IMR-90 (cell line): ENCODE results near the gene ABL1. TPM values are rescaled to one million over a fixed set of nuclear protein-coding genes. Genes with fewer than 3 reads are reported as not detected.

Experiments
- ATAC-seq: fragments of 200-7000 bp; cut with Tn5 transposase; 2 replicates; pipeline ENCODE4 v1.9.1; 2020; ENCODE audit warnings: low read depth, mild to moderate bottlenecking, moderate library complexity
- BruUV-seq: library from RNA; stranded (reverse); fragments of 400-500 nt; replicated peaks from 2 replicates; lab custom pipeline; 2021; lab: Mats Ljungman, UMichigan
- CTCF ChIA-PET: fragments of 300-600 bp; formaldehyde crosslinking; extraction: SDS; loops from one replicate; lab custom pipeline; 2021; ENCODE audit warnings: antibody characterized with exemption; lab: Yijun Ruan, JAX
- POLR2A ChIA-PET: fragments of 300-600 bp; sonication (Branson Sonifier 250); formaldehyde crosslinking; loops from one replicate; lab custom pipeline; 2022; ENCODE audit warnings: antibody characterized with exemption; ENCODE audit not compliant: unreplicated experiment; lab: Charles Lee
- DNase-seq: peaks from one replicate; pipeline ENCODE4 v3.0.0; 2013
- H2AFZ ChIP-seq: replicated peaks from 2 replicates; pipeline ENCODE3; 2013; ENCODE audit warnings: low read length, mild to moderate bottlenecking; ENCODE audit not compliant: poor library complexity
- H2AK5ac ChIP-seq: 2 replicates; pipeline ENCODE4 v1.6.1; 2013; ENCODE audit warnings: low read depth, low read length, inconsistent platforms
- H2AK9ac ChIP-seq: replicated peaks from 2 replicates; pipeline ENCODE3; 2013; ENCODE audit warnings: mild to moderate bottlenecking, low read depth, low read length, moderate library complexity; ENCODE audit not compliant: poor library complexity
- H2BK120ac ChIP-seq: 2 replicates; pipeline ENCODE4 v1.6.1; 2013; ENCODE audit warnings: low read depth, low read length, inconsistent platforms
- H2BK15ac ChIP-seq: 3 replicates; pipeline ENCODE4 v1.6.1; 2013; ENCODE audit warnings: low read depth, low read length, inconsistent platforms
- H2BK20ac ChIP-seq: 2 replicates; pipeline ENCODE4 v1.6.1; 2013; ENCODE audit warnings: low read depth, mild to moderate bottlenecking, inconsistent platforms, low read length, moderate library complexity
- H2BK5ac ChIP-seq: 2 replicates; pipeline ENCODE4 v1.6.1; 2013; ENCODE audit warnings: mild to moderate bottlenecking, low read depth, low read length, inconsistent platforms; ENCODE audit not compliant: poor library complexity, severe bottlenecking
- H3K14ac ChIP-seq: replicated peaks from 2 replicates; pipeline ENCODE4 v1.6.1; 2013; ENCODE audit warnings: low read depth, low read length, inconsistent platforms
- H3K18ac ChIP-seq: 2 replicates; pipeline ENCODE4 v1.6.1; 2013; ENCODE audit warnings: low read depth, low read length, control low read depth
- H3K23ac ChIP-seq: 2 replicates; pipeline ENCODE4 v1.6.1; 2013; ENCODE audit warnings: low read depth, low read length, inconsistent platforms
- H3K27ac ChIP-seq: 2 replicates; pipeline ENCODE4 v1.5.1; 2013; ENCODE audit warnings: mild to moderate bottlenecking, control low read depth, low read length; ENCODE audit not compliant: insufficient read depth
- H3K27me3 ChIP-seq: 2 replicates; pipeline ENCODE4 v1.6.1; 2013; ENCODE audit warnings: low read length; ENCODE audit not compliant: control insufficient read depth, insufficient read depth
- H3K36me3 ChIP-seq: 2 replicates; pipeline ENCODE4 v1.6.1; 2013; ENCODE audit warnings: low read length, mixed read lengths; ENCODE audit not compliant: control insufficient read depth, insufficient read depth
- H3K4ac ChIP-seq: 2 replicates; pipeline ENCODE4 v1.6.1; 2013; ENCODE audit warnings: low read depth, low read length, inconsistent platforms
- H3K4me1 ChIP-seq: 2 replicates; pipeline ENCODE4 v1.6.1; 2013; ENCODE audit warnings: low read length, mixed read lengths; ENCODE audit not compliant: control insufficient read depth, insufficient read depth
- H3K4me2 ChIP-seq: 2 replicates; pipeline ENCODE4 v1.6.1; 2013; ENCODE audit warnings: low read depth, mild to moderate bottlenecking, control low read depth, low read length, moderate library complexity
- H3K4me3 ChIP-seq: 2 replicates; pipeline ENCODE4 v1.5.1; 2013; ENCODE audit warnings: low read depth, mild to moderate bottlenecking, control low read depth, low read length, moderate library complexity; ENCODE audit not compliant: insufficient read depth
- H3K56ac ChIP-seq: 2 replicates; pipeline ENCODE4 v1.6.1; 2013; ENCODE audit warnings: low read length, inconsistent platforms; ENCODE audit not compliant: insufficient read depth; ENCODE audit errors: extremely low read depth
- H3K79me1 ChIP-seq, 2 experiments: 2 replicates each; pipeline ENCODE4 v1.6.1; 2013; ENCODE audit warnings: low read length in 2 of 2, inconsistent platforms in 1 of 2, low read depth in 1 of 2
- H3K9ac ChIP-seq: 2 replicates; pipeline ENCODE4 v1.6.1; 2013; ENCODE audit warnings: low read depth, low read length, control low read depth
- H3K9me1 ChIP-seq: 2 replicates; pipeline ENCODE4 v1.6.1; 2013; ENCODE audit warnings: low read length, inconsistent platforms; ENCODE audit not compliant: insufficient read depth
- H3K9me3 ChIP-seq: 2 replicates; pipeline ENCODE4 v1.6.1; 2013; ENCODE audit warnings: low read length; ENCODE audit not compliant: control insufficient read depth, insufficient read depth
- H4K20me1 ChIP-seq: 2 replicates; pipeline ENCODE4 v1.6.1; 2013; ENCODE audit warnings: low read length, inconsistent platforms; ENCODE audit not compliant: insufficient read depth
- H4K5ac ChIP-seq: 2 replicates; pipeline ENCODE4 v1.6.1; 2013; ENCODE audit warnings: mild to moderate bottlenecking, low read depth, low read length, control low read depth
- H4K8ac ChIP-seq, 2 experiments: 2 replicates each; pipeline ENCODE4 v1.6.1; 2013; ENCODE audit warnings: low read depth in 2 of 2, low read length in 2 of 2, control low read depth in 1 of 2, inconsistent platforms in 1 of 2
- H4K91ac ChIP-seq: 2 replicates; pipeline ENCODE4 v1.6.1; 2013; ENCODE audit warnings: low read depth, low read length, inconsistent platforms; ENCODE audit not compliant: insufficient read depth
- FOS ChIP-seq: fragments of 150-350 bp; IDR thresholded peaks from 2 replicates; pipeline ENCODE4 v1.6.1; 2016; ENCODE audit warnings: low read depth, low read length
- MAZ ChIP-seq: IDR thresholded peaks from 2 replicates; pipeline ENCODE4 v1.6.1; 2012; ENCODE audit warnings: low read depth, mild to moderate bottlenecking, low read length, improper control_type of control experiment, moderate library complexity, borderline replicate concordance
- NFE2L2 ChIP-seq: fragments of 150-350 bp; IDR thresholded peaks from 2 replicates; pipeline ENCODE4 v1.6.1; 2016; ENCODE audit warnings: low read depth, mild to moderate bottlenecking, low read length
- RCOR1 ChIP-seq: IDR thresholded peaks from 2 replicates; pipeline ENCODE4 v1.6.1; 2012; ENCODE audit warnings: mild to moderate bottlenecking, low read length, improper control_type of control experiment; ENCODE audit not compliant: insufficient replicate concordance
- RFX5 ChIP-seq: IDR thresholded peaks from 2 replicates; pipeline ENCODE4 v1.8.0; 2012; ENCODE audit warnings: low read depth, mild to moderate bottlenecking, low read length, moderate library complexity
- SMC3 ChIP-seq: fragments of 150-350 bp; IDR thresholded peaks from 2 replicates; pipeline ENCODE4 v1.6.1; 2016; ENCODE audit warnings: low read depth, mild to moderate bottlenecking, antibody characterized with exemption, low read length, moderate library complexity
- WGBS, 2 experiments: methylation state at CpG; one replicate each; pipeline versions ENCODE4 v1.1.5 to v1.1.7; 2013; ENCODE audit warnings: missing lambda C conversion rate in 2 of 2; ENCODE audit not compliant: insufficient read length in 1 of 2; ENCODE audit errors: extremely low coverage in 2 of 2; 5-methylcytosine and 5-hydroxymethylcytosine counted together
- dilution Hi-C: fragments of 300-500 bp; cut with HindIII; formaldehyde crosslinking; loops from one replicate; pipeline ENCODE4 v1.14.3; 2018; ENCODE audit warnings: low sequenced_read_pairs; ENCODE audit not compliant: unreplicated experiment
- in situ Hi-C: fragments of 300-500 bp; cut with MboI; formaldehyde crosslinking; loops from 3 replicates; pipeline ENCODE4 v1.14.3; 2019; ENCODE audit warnings: low sequenced_read_pairs, inconsistent platforms, mixed read lengths
- intact Hi-C: fragments of 100-400 bp; cut with micrococcal nuclease; formaldehyde crosslinking; loops from 2 replicates; pipeline ENCODE4 v1.10.0; 2022
- polyA plus RNA-seq, 3 experiments: library from polyadenylated mRNA; depleted of rRNA; stranded (reverse); fragments of >200 nt; gene quantifications; 2 replicates each; pipeline ENCODE4 v1.2.3, GENCODE V29; 2012; ENCODE audit warnings: low replicate concordance in 1 of 3
- total RNA-seq: library from RNA; depleted of rRNA; stranded (reverse); fragments of >200 nt; gene quantifications from 2 replicates; pipeline ENCODE4 v1.2.3, GENCODE V29; 2012

The ABL1 gene
- total and polyA plus RNA-seq, 2 of the 4 experiments (the other 2 are of a cell fraction), result 33.7 to 49.1 TPM

DNA sequence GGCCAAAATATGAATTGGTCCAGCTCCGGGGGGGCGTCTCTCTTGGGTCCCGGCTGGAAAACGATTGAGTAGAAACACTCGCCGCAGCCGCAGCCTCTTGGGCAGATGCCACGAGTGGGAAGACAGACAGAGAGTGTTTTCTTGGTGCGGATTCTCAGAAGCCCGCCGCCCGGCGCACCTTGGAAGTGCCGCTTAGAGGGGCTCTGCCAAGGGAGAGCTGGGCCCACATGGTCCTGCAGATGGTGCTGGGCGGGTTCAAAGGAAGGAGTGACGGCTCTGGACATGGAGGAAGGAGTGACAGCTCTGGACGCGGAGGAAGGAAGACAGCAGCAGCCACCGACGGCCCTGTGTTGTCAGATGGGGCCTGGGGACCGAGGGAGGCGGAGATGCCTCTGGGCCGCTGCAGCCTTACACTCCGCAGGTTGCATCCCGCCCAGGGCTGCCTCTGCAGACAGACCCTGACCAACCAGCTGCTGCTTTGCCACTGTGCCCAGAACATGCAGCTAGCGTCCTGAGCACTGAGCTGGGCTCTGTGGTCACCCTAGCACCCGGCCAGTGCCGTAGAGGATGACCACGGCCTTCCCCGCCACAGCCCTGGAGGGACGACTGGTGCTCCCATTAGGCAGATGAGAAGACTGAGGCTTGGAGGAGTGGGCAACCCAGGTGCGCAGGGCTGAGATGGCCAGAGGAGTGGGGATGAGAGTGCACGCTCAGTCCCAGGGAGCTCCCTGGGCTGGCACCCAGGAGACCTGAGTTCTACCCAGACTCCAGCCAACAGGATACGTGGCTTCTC lies 82.3 kb downstream of the ABL1 start:
- no peak overlapping the region for H3K23ac ChIP-seq
- no peak overlapping the region for H4K91ac ChIP-seq
- no peak overlapping the region for H3K4me2 ChIP-seq
- H3K27ac ChIP-seq, result no peak overlapping the region
- no peak overlapping the region for H2BK5ac ChIP-seq
- no peaks in the 10 kb centered on the region for H3K79me1 ChIP-seq
- H4K5ac ChIP-seq, result no peak overlapping the region
- in situ Hi-C loops, result no loop called here
- no peak overlapping the region for H3K56ac ChIP-seq
- peaks cover 6% of the 10 kb centered on the region for H3K4me1 ChIP-seq
- no peak overlapping the region for H3K9ac ChIP-seq
- H3K36me3 ChIP-seq, result no peaks in the 10 kb centered on the region
- no peak overlapping the region for H2BK20ac ChIP-seq
- H2AFZ ChIP-seq, result no peak overlapping the region
- H2AK9ac ChIP-seq, result no peak overlapping the region
- no TSS peak for BruUV-seq
- no peak overlapping the region for H2AK5ac ChIP-seq
- POLR2A ChIA-PET, result no interaction called here
- no peaks in the 10 kb centered on the region for H3K9me1 ChIP-seq
- no peaks in the 10 kb centered on the region for H3K9me3 ChIP-seq
- DNase-seq (no peak), ATAC-seq (no peak)
- no peak overlapping the region for H3K4ac ChIP-seq
- no peak overlapping the region for H3K14ac ChIP-seq
- no peak overlapping the region for H3K4me3 ChIP-seq
- no peak overlapping the region for H4K8ac ChIP-seq
- no peak overlapping the region for H2BK120ac ChIP-seq
- no peak overlapping the region for H3K18ac ChIP-seq
- intact Hi-C loops, result no loop called here
- no peaks in the 10 kb centered on the region for H4K20me1 ChIP-seq
- H3K27me3 ChIP-seq, result no peaks in the 10 kb centered on the region
- dilution Hi-C loops, result no loop called here
- TF ChIP-seq RCOR1 (no peak), NFE2L2 (no peak), MAZ (no peak), RFX5 (no peak), FOS (no peak), SMC3 (no peak)
- CTCF ChIA-PET, result interaction anchor here (1.6 kb wide), 1 partner anchor 10 kb away, joined by 4 read pairs; no protein-coding TSS in a partner anchor
- 91% methylated on average over 27 of the region's 34 CpGs; no CpG with 5 or more reads in 1 of the 2 experiments for WGBS, 2 experiments
- H2BK15ac ChIP-seq, result no peak overlapping the region
